ENCODE measurements around the gene DCAF4L1.

DNA sequence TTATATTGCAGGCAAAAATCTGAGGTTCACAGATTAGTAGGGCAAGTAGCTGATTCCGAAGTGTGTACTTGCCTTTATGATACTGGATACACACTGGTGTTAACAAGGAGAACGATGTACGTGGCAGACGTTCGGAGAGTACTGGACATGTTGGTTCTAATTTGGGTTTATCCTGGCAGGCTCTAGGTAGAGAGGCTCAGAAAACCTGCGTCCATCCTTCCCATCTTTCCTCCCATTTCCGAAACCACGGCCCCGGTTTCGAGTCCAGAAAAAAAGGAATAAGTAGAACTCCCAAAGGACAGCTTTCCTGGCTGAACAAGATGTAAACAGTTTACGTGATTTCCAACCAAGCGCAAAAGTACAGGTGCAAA, 8.4 kb downstream of the DCAF4L1 start:
- TF ChIP-seq CTCF (IDR thresholded peaks at IDR 0.05; ENCODE audit: borderline replicate concordance, extremely low read depth, low read length, poor library complexity, severe bottlenecking) (no peak), EZH2 (IDR thresholded peaks at IDR 0.05; ENCODE audit: borderline replicate concordance, low read depth, low read length, severe bottlenecking) (no peak)

Measured in DND-41 (cell line).